GM23338 (cell line): ENCODE measurements around the gene ALKBH8. TPM values are rescaled to one million over a fixed set of nuclear protein-coding genes. Genes with fewer than 3 reads are reported as not detected.

Experiments used
- ATAC-seq: fragments of 200-7000 bp; cut with Tn5 transposase; 3 replicates; pipeline ENCODE4 v1.9.1; 2020
- DNase-seq: peaks from one replicate; pipeline ENCODE4 v3.0.0-alpha.2; 2015; ENCODE audit warnings: low spot score
- H2AFZ ChIP-seq: fragments of 200-600 bp; sonication (generic); 2 replicates; pipeline ENCODE4 v1.8.0; 2016; ENCODE audit warnings: antibody characterized with exemption, mild to moderate bottlenecking, moderate library complexity
- H3F3A ChIP-seq: fragments of 200-600 bp; sonication (generic); replicated peaks from 2 replicates; pipeline ENCODE4 v1.8.0; 2017; ENCODE audit warnings: antibody characterized with exemption, mixed run types, low read depth
- H3K27ac ChIP-seq: fragments of 200-600 bp; sonication (generic); 2 replicates; pipeline ENCODE4 v1.6.1; 2016; ENCODE audit warnings: low read depth
- H3K27me3 ChIP-seq: fragments of 200-600 bp; sonication (generic); 2 replicates; pipeline ENCODE4 v1.8.0; 2016; ENCODE audit warnings: mild to moderate bottlenecking, mixed run types, moderate library complexity; ENCODE audit not compliant: insufficient read depth
- H3K36me3 ChIP-seq: fragments of 200-600 bp; sonication (generic); 2 replicates; pipeline ENCODE4 v1.8.0; 2016; ENCODE audit warnings: mild to moderate bottlenecking; ENCODE audit not compliant: insufficient read depth
- H3K4me1 ChIP-seq: fragments of 200-600 bp; sonication (generic); 2 replicates; pipeline ENCODE4 v1.8.0; 2016; ENCODE audit warnings: mild to moderate bottlenecking, moderate library complexity; ENCODE audit not compliant: insufficient read depth
- H3K4me2 ChIP-seq: fragments of 200-600 bp; sonication (generic); 2 replicates; pipeline ENCODE4 v1.7.1; 2017; ENCODE audit warnings: mixed run types
- H3K4me3 ChIP-seq: fragments of 200-600 bp; sonication (generic); 2 replicates; pipeline ENCODE4 v1.6.1; 2016; ENCODE audit warnings: mixed run types
- H3K79me2 ChIP-seq: fragments of 200-600 bp; sonication (generic); replicated peaks from 2 replicates; pipeline ENCODE4 v1.8.0; 2017; ENCODE audit warnings: mild to moderate bottlenecking; ENCODE audit not compliant: insufficient read depth
- H3K9me2 ChIP-seq: fragments of 200-600 bp; sonication (generic); 2 replicates; pipeline ENCODE4 v1.8.0; 2017; ENCODE audit not compliant: insufficient read depth
- H4K20me1 ChIP-seq: fragments of 200-600 bp; sonication (generic); replicated peaks from 2 replicates; pipeline ENCODE4 v1.8.0; 2017; ENCODE audit warnings: mild to moderate bottlenecking; ENCODE audit not compliant: insufficient read depth
- H3K27ac Mint-ChIP-seq: 2 replicates; pipeline ENCODE4 v1.8.0; 2020; ENCODE audit warnings: inconsistent platforms, mild to moderate bottlenecking, moderate library complexity, mixed read lengths
- H3K27me3 Mint-ChIP-seq: 3 replicates; pipeline ENCODE4 v1.8.0; 2022; ENCODE audit warnings: low read depth, mild to moderate bottlenecking, moderate library complexity, mixed read lengths, inconsistent platforms; ENCODE audit not compliant: insufficient read depth, poor library complexity
- H3K36me3 Mint-ChIP-seq: 3 replicates; pipeline ENCODE4 v1.8.0; 2021; ENCODE audit warnings: low read depth, mild to moderate bottlenecking, inconsistent platforms, moderate library complexity, mixed read lengths
- H3K4me1 Mint-ChIP-seq: 3 replicates; pipeline ENCODE4 v1.8.0; 2020; ENCODE audit warnings: mild to moderate bottlenecking, inconsistent platforms, mixed read lengths
- H3K4me3 Mint-ChIP-seq: 3 replicates; pipeline ENCODE4 v1.8.0; 2021; ENCODE audit warnings: moderate library complexity, mild to moderate bottlenecking, inconsistent platforms, mixed read lengths
- H3K9me3 Mint-ChIP-seq: 3 replicates; pipeline ENCODE4 v1.8.0; 2020; ENCODE audit warnings: moderate library complexity, mild to moderate bottlenecking, inconsistent platforms, mixed read lengths
- EZH2 ChIP-seq: fragments of 200-600 bp; sonication (generic); IDR thresholded peaks from one replicate; pipeline ENCODE4 v1.8.0; 2017; ENCODE audit warnings: antibody characterized with exemption, mild to moderate bottlenecking, low read depth; ENCODE audit not compliant: unreplicated experiment
- JUNB ChIP-seq: IDR thresholded peaks from one replicate; pipeline ENCODE4 v1.6.1; 2016; ENCODE audit warnings: antibody characterized with exemption; ENCODE audit not compliant: unreplicated experiment
- NANOG ChIP-seq: IDR thresholded peaks from 2 replicates; pipeline ENCODE4 v1.6.1; 2016; ENCODE audit warnings: antibody characterized with exemption, borderline replicate concordance
- REST ChIP-seq: IDR thresholded peaks from one replicate; pipeline ENCODE4 v1.6.1; 2018; ENCODE audit warnings: antibody characterized with exemption; ENCODE audit not compliant: unreplicated experiment
- ZNF331 ChIP-seq: fragments of 250-450 bp; sonication (Bioruptor Pico); IDR thresholded peaks from 2 replicates; pipeline ENCODE4 v1.5.0; 2020; ENCODE audit warnings: low read depth, mild to moderate bottlenecking, moderate library complexity
- ZNF462 ChIP-seq: fragments of 250-450 bp; sonication (Bioruptor Pico); IDR thresholded peaks from 2 replicates; pipeline ENCODE4 v1.5.0; 2020; ENCODE audit warnings: mild to moderate bottlenecking, moderate library complexity
- polyA plus RNA-seq: library from polyadenylated mRNA; unstranded; fragments of >200 nt; fragmentation: Nextera tagmentation; extraction: Ambion mirVana; gene quantifications from 2 replicates; pipeline ENCODE4 v1.2.1, GENCODE V29; 2016
- total RNA-seq: library from RNA; depleted of rRNA; stranded (reverse); fragments of >200 nt; shearing (Covaris generic); gene quantifications from 2 replicates; pipeline ENCODE4 v1.2.3, GENCODE V29; 2014

Gene ALKBH8
- total and polyA plus RNA-seq, 2 experiments from 2014 or later: 8.9 to 14.2 TPM

GRCh38 chr11:107494055-107494454 is 71.5 kb downstream of the ALKBH8 start:
- no peak for DNase-seq
- H3F3A ChIP-seq: no peaks in the 10 kb centered on the region
- no peaks in the 10 kb centered on the region for H3K27me3 Mint-ChIP-seq
- no peaks in the 10 kb centered on the region for H3K27me3 ChIP-seq
- H3K9me2 ChIP-seq: no peaks in the 10 kb centered on the region
- H3K36me3 ChIP-seq: no peaks in the 10 kb centered on the region
- H3K4me1 ChIP-seq: no peaks in the 10 kb centered on the region
- H3K36me3 Mint-ChIP-seq: peaks cover 4% of the 10 kb centered on the region; the same call in 2 of the 3 replicates
- no peaks in the 10 kb centered on the region for H4K20me1 ChIP-seq
- no peaks in the 10 kb centered on the region for H3K4me1 Mint-ChIP-seq
- peaks cover 4% of the 10 kb centered on the region; the same call in 1 of the 3 replicates for H3K9me3 Mint-ChIP-seq
- no peak overlapping the region for H2AFZ ChIP-seq
- H3K27ac Mint-ChIP-seq: no peak overlapping the region
- ATAC-seq: no peak
- no peaks in the 10 kb centered on the region for H3K79me2 ChIP-seq
- no peak overlapping the region for H3K27ac ChIP-seq
- no peak overlapping the region for H3K4me2 ChIP-seq
- H3K4me3 ChIP-seq: no peak overlapping the region
- H3K4me3 Mint-ChIP-seq: no peak overlapping the region
- TF ChIP-seq REST (no peak), NANOG (no peak), ZNF331 (CRISPR knock-in tag) (no peak), JUNB (no peak), EZH2 (no peak), ZNF462 (CRISPR knock-in tag) (no peak)
